Measurements from ENCODE around the gene VPS13D. TPM values are rescaled to one million over a fixed set of nuclear protein-coding genes. Genes with fewer than 3 reads are reported as not detected.

Gene VPS13D
- 64.8 TPM for total RNA-seq

GRCh38 chr1:12229835-12230548, at the start of gene VPS13D:
VPS13D (plus strand) TSS chr1:12230030; CDS start chr1:12234267, 4,237 bp downstream.

Small RNA genes lying within 50 kb of the gene (small RNA-seq; reads per million reads assigned to genes)
- gene MIR4632: not detected
- gene RF00156: not detected
- not detected for gene SNORA59A

Other genes with a start within 250 kb of the VPS13D start
- 59.7 TPM for gene MFN2, start 249.6 kb upstream of the VPS13D start, total RNA-seq
- gene MIIP, start 210.5 kb upstream of the VPS13D start, total RNA-seq: 27.0 TPM
- not detected for gene TNFRSF8, start 166.7 kb upstream of the VPS13D start, total RNA-seq
- gene TNFRSF1B, start 63.0 kb upstream of the VPS13D start, total RNA-seq: 3.9 TPM